Mesenchymal stem cell (in vitro differentiated cells and primary cell): ENCODE results near the gene PCBP2.

Experiments
- DNase-seq: peaks from one replicate; pipeline ENCODE4 v3.0.0-alpha.2; 2013
- H2AFZ ChIP-seq: one replicate; pipeline ENCODE4 v1.6.1; 2013; ENCODE audit warnings: low read depth, mild to moderate bottlenecking, control low read depth, inconsistent platforms, low read length, moderate library complexity
- H2AK5ac ChIP-seq: 2 replicates; pipeline ENCODE4 v1.6.1; 2013; ENCODE audit warnings: low read length, moderate library complexity, mild to moderate bottlenecking, inconsistent platforms; ENCODE audit not compliant: severe bottlenecking
- H2BK120ac ChIP-seq: one replicate; pipeline ENCODE4 v1.6.1; 2013; ENCODE audit warnings: low read depth, mild to moderate bottlenecking, inconsistent platforms, low read length, moderate library complexity
- H2BK12ac ChIP-seq, 2 experiments: one replicate each; pipeline ENCODE4 v1.6.1; 2013; ENCODE audit warnings: inconsistent platforms in 2 of 2, low read length in 2 of 2, mild to moderate bottlenecking in 2 of 2, moderate library complexity in 2 of 2, control low read depth in 1 of 2
- H2BK15ac ChIP-seq: one replicate; pipeline ENCODE4 v1.6.1; 2013; ENCODE audit warnings: mild to moderate bottlenecking, low read depth, inconsistent platforms; ENCODE audit not compliant: poor library complexity, severe bottlenecking
- H2BK5ac ChIP-seq: 2 replicates; pipeline ENCODE4 v1.6.1; 2013; ENCODE audit warnings: low read depth, mild to moderate bottlenecking, low read length, control low read depth, inconsistent platforms; ENCODE audit not compliant: poor library complexity, severe bottlenecking
- H3K14ac ChIP-seq, 2 experiments: one replicate each; pipeline ENCODE4 v1.6.1; 2013; ENCODE audit warnings: inconsistent platforms in 2 of 2, low read length in 2 of 2, control low read depth in 1 of 2, mild to moderate bottlenecking in 1 of 2, moderate library complexity in 1 of 2
- H3K18ac ChIP-seq, 2 experiments: one replicate each; pipeline ENCODE4 v1.6.1; 2013; ENCODE audit warnings: inconsistent platforms in 2 of 2, low read length in 2 of 2, control low read depth in 1 of 2, low read depth in 1 of 2, mild to moderate bottlenecking in 1 of 2
- H3K23ac ChIP-seq, 2 experiments: one replicate each; pipeline ENCODE4 v1.6.1; 2013; ENCODE audit warnings: inconsistent platforms in 2 of 2, low read length in 2 of 2, mild to moderate bottlenecking in 2 of 2, moderate library complexity in 2 of 2, control low read depth in 1 of 2
- H3K27ac ChIP-seq: 2 replicates; pipeline ENCODE4 v1.5.1; 2013; ENCODE audit warnings: mild to moderate bottlenecking, moderate library complexity, low read length, control low read depth, inconsistent platforms; ENCODE audit not compliant: poor library complexity, severe bottlenecking
- H3K27me3 ChIP-seq, 2 experiments: 2 replicates each; pipeline versions ENCODE4 v1.6.1 to v1.7.0; 2013; ENCODE audit warnings: low read length in 2 of 2, mild to moderate bottlenecking in 2 of 2, moderate library complexity in 2 of 2, control low read depth in 1 of 2, inconsistent platforms in 1 of 2; ENCODE audit not compliant: control insufficient read depth in 1 of 2, insufficient read depth in 1 of 2
- H3K36me3 ChIP-seq, 2 experiments: 2 replicates each; pipeline versions ENCODE4 v1.6.1 to v1.7.0; 2013; ENCODE audit warnings: low read length in 2 of 2, control low read depth in 1 of 2, inconsistent platforms in 1 of 2, low read depth in 1 of 2, mild to moderate bottlenecking in 1 of 2; ENCODE audit not compliant: insufficient read depth in 2 of 2, control insufficient read depth in 1 of 2
- H3K4ac ChIP-seq, 2 experiments: one replicate each; pipeline ENCODE4 v1.6.1; 2013; ENCODE audit warnings: inconsistent platforms in 2 of 2, low read length in 2 of 2, mild to moderate bottlenecking in 2 of 2, moderate library complexity in 2 of 2, control low read depth in 1 of 2, low read depth in 1 of 2
- H3K4me1 ChIP-seq: 2 replicates; pipeline ENCODE4 v1.6.1; 2013; ENCODE audit warnings: low read depth, low read length, control low read depth; ENCODE audit not compliant: control insufficient read depth, insufficient read depth
- H3K4me2 ChIP-seq: 2 replicates; pipeline ENCODE4 v1.6.1; 2013; ENCODE audit warnings: low read length, mild to moderate bottlenecking, inconsistent platforms; ENCODE audit not compliant: poor library complexity, severe bottlenecking
- H3K4me3 ChIP-seq, 2 experiments: 2 replicates each; pipeline versions ENCODE4 v1.5.1 to v1.7.0; 2013; ENCODE audit warnings: low read length in 2 of 2, mild to moderate bottlenecking in 2 of 2, control low read depth in 1 of 2, low read depth in 1 of 2; ENCODE audit not compliant: insufficient read depth in 1 of 2
- H3K79me1 ChIP-seq: replicated peaks from 2 replicates; pipeline ENCODE4 v1.6.1; 2013; ENCODE audit warnings: mild to moderate bottlenecking, control low read depth, low read length, inconsistent platforms; ENCODE audit not compliant: poor library complexity, severe bottlenecking
- H3K9ac ChIP-seq: 2 replicates; pipeline ENCODE4 v1.7.0; 2013; ENCODE audit warnings: mild to moderate bottlenecking, low read length, moderate library complexity
- H3K9me3 ChIP-seq: 2 replicates; pipeline ENCODE4 v1.7.0; 2013; ENCODE audit warnings: mild to moderate bottlenecking, low read length; ENCODE audit not compliant: control insufficient read depth
- H4K8ac ChIP-seq: one replicate; pipeline ENCODE4 v1.6.1; 2013; ENCODE audit warnings: inconsistent platforms, mild to moderate bottlenecking, low read length, moderate library complexity
- H4K91ac ChIP-seq: one replicate; pipeline ENCODE4 v1.6.1; 2013; ENCODE audit warnings: mild to moderate bottlenecking, low read length, inconsistent platforms
- WGBS: methylation state at CpG from one replicate; pipeline ENCODE4 v1.1.7; 2013; ENCODE audit warnings: mixed read lengths; 5-methylcytosine and 5-hydroxymethylcytosine counted together

The PCBP2 gene

GRCh38 chr12:53466640-53467039 lies 14.7 kb downstream of the PCBP2 start:
- peak overlapping the region; percentile 47 for H3K9ac ChIP-seq
- H3K4me2 ChIP-seq = no peak overlapping the region
- H3K4me1 ChIP-seq = peaks cover 5% of the 10 kb centered on the region
- peaks cover 3% of the 10 kb centered on the region for H3K79me1 ChIP-seq
- H3K4ac ChIP-seq = no peak overlapping the region
- H3K27me3 ChIP-seq = no peaks in the 10 kb centered on the region
- H3K9me3 ChIP-seq = no peaks in the 10 kb centered on the region
- H4K91ac ChIP-seq = no peak overlapping the region
- no peak overlapping the region for H3K18ac ChIP-seq
- no peak overlapping the region for H3K4me3 ChIP-seq
- no peak overlapping the region for H3K27ac ChIP-seq
- 100% methylated on average over 3 of the region's 4 CpGs for WGBS
- no peak overlapping the region for H2BK120ac ChIP-seq
- no peak overlapping the region for H2BK5ac ChIP-seq
- no peak overlapping the region for H3K23ac ChIP-seq
- H4K8ac ChIP-seq = no peak overlapping the region
- peaks cover 57 to 98% of the 10 kb centered on the region in 2 experiments for H3K36me3 ChIP-seq
- DNase-seq = peak; percentile 40
- no peak overlapping the region for H2AK5ac ChIP-seq
- H3K14ac ChIP-seq = no peak overlapping the region
- no peak overlapping the region for H2AFZ ChIP-seq
- no peak overlapping the region for H2BK12ac ChIP-seq
- no peak overlapping the region for H2BK15ac ChIP-seq

- Histone ChIP-seq H3K27me3 (no peaks in the 10 kb centered on the region), H3K18ac (no peak overlapping the region), H3K36me3 (peaks cover 55 to 98% of the 10 kb centered on the region in 2 experiments), H2BK5ac (no peak overlapping the region), H3K23ac (no peak overlapping the region), H4K8ac (no peak overlapping the region), H3K9me3 (no peaks in the 10 kb centered on the region), H3K4me3 (no peak overlapping the region), H3K79me1 (peaks cover 3% of the 10 kb centered on the region), H3K9ac (no peak overlapping the region), H2BK15ac (no peak overlapping the region), H2AK5ac (no peak overlapping the region), H3K4ac (no peak overlapping the region), H4K91ac (no peak overlapping the region), H2BK120ac (no peak overlapping the region), H2BK12ac (no peak overlapping the region), H2AFZ (no peak overlapping the region), H3K4me1 (peaks cover 5% of the 10 kb centered on the region), H3K14ac (no peak overlapping the region), H3K4me2 (no peak overlapping the region), H3K27ac (no peak overlapping the region)
- WGBS = 95% methylated on average over 5 of the region's 5 CpGs
- DNase-seq = no peak
Measured at GRCh38 chr12:53467082-53467481, 15.2 kb downstream of the PCBP2 start.

- Histone ChIP-seq H3K18ac (no peak overlapping the region), H3K9ac (peak overlapping the region; percentile 27), H3K14ac (no peak overlapping the region), H3K4ac (no peak overlapping the region), H2BK15ac (no peak overlapping the region), H3K4me1 (peaks cover 5% of the 10 kb centered on the region), H3K9me3 (no peaks in the 10 kb centered on the region), H3K4me2 (no peak overlapping the region), H3K4me3 (no peak overlapping the region), H3K23ac (no peak overlapping the region), H2BK5ac (no peak overlapping the region), H3K27ac (no peak overlapping the region), H2BK120ac (no peak overlapping the region), H2AFZ (no peak overlapping the region), H3K79me1 (peaks cover 3% of the 10 kb centered on the region), H2AK5ac (no peak overlapping the region), H3K36me3 (peaks cover 50 to 98% of the 10 kb centered on the region in 2 experiments), H4K8ac (no peak overlapping the region), H3K27me3 (no peaks in the 10 kb centered on the region), H2BK12ac (no peak overlapping the region), H4K91ac (no peak overlapping the region)
- no peak for DNase-seq
- 100% methylated on average over 2 of the region's 2 CpGs for WGBS
Measured at GRCh38 chr12:53467880-53468279, 16.0 kb downstream of the PCBP2 start.

- Histone ChIP-seq H2BK12ac (no peak overlapping the region), H4K91ac (no peak overlapping the region), H3K9ac (peak overlapping the region; percentile 27), H2BK5ac (no peak overlapping the region), H3K4me1 (peaks cover 5% of the 10 kb centered on the region), H3K4me2 (no peak overlapping the region), H3K4me3 (no peak overlapping the region), H3K36me3 (peaks cover 48 to 97% of the 10 kb centered on the region in 2 experiments), H3K4ac (no peak overlapping the region), H2AK5ac (no peak overlapping the region), H2BK120ac (no peak overlapping the region), H3K9me3 (no peaks in the 10 kb centered on the region), H2BK15ac (no peak overlapping the region), H4K8ac (no peak overlapping the region), H3K79me1 (peaks cover 2% of the 10 kb centered on the region), H3K14ac (no peak overlapping the region), H3K18ac (no peak overlapping the region), H2AFZ (no peak overlapping the region), H3K27me3 (no peaks in the 10 kb centered on the region), H3K23ac (no peak overlapping the region), H3K27ac (no peak overlapping the region)
- 100% methylated on average over 1 of the region's 1 CpG for WGBS
- DNase-seq = no peak
Measured at GRCh38 chr12:53468282-53468681, 16.4 kb downstream of the PCBP2 start.
